Esophagus squamous epithelium (tissue), 4 donors: ENCODE measurements around the gene MFAP2.

Experiments used
- POLR2A ChIP-seq, 4 donors: fragments of 450-650 bp; IDR thresholded peaks; one replicate each; pipeline ENCODE4 v1.6.1; 2017; ENCODE audit warnings: antibody characterized with exemption in 4 of 4, mild to moderate bottlenecking in 4 of 4, moderate library complexity in 3 of 4
- TF ChIP-seq, protein P1 (sequence below), 6 experiments: fragments of 450-650 bp in 4 of 6; fragments of 200-600 bp in 2 of 6; sonication (generic) in 2 of 6; IDR thresholded peaks; one replicate each; pipeline ENCODE4 v1.5.1; 2016 to 2019; ENCODE audit warnings: antibody characterized with exemption in 6 of 6, mild to moderate bottlenecking in 4 of 6, moderate library complexity in 4 of 6

DNA sequence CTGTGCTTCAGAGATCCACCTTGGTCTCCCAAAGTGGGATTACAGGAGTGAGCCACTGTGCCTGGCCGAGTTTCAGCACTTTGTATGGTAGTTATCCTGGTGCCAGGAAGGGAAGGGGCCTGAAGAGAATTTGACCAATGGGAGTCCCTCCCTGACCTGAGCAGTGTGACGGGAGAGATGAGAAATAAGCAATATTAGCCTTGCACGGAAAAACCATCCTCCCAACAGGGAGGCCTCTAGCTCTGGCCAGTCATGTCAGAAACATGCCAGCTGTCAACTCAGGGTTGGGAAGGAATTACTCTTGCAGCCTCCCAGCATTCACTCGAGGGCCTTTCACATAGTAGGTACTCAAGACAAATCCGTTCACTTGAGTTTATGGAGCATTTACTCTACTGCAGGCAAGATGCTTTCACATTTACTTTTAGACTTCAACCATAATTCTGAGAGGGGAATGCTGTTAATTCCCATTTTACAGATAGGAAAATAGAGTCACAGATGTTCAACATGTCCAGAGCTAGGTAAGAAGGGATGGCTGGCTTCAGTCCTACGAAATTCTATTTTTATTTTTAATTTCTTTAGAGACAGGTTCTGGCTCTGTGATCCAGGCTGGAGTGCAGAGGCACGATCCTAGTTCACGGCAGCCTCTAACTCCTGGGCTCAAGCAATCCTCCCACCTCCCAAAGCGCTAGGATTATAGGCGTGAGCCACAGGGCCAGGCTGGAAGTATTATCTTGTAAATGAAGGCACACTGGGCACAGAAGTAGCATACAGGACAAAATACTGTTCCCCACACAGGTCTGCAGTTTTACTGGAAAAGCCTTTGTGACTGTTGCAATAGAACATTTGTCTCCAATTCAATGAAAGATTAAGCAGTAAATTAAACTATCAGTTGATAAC, 34.5 kb upstream of the MFAP2 start:
- TF ChIP-seq, protein P1, sequence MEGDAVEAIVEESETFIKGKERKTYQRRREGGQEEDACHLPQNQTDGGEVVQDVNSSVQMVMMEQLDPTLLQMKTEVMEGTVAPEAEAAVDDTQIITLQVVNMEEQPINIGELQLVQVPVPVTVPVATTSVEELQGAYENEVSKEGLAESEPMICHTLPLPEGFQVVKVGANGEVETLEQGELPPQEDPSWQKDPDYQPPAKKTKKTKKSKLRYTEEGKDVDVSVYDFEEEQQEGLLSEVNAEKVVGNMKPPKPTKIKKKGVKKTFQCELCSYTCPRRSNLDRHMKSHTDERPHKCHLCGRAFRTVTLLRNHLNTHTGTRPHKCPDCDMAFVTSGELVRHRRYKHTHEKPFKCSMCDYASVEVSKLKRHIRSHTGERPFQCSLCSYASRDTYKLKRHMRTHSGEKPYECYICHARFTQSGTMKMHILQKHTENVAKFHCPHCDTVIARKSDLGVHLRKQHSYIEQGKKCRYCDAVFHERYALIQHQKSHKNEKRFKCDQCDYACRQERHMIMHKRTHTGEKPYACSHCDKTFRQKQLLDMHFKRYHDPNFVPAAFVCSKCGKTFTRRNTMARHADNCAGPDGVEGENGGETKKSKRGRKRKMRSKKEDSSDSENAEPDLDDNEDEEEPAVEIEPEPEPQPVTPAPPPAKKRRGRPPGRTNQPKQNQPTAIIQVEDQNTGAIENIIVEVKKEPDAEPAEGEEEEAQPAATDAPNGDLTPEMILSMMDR (IDR thresholded peaks at IDR 0.05): no peak
- TF ChIP-seq POLR2A (IDR thresholded peaks at IDR 0.05): no peak
